Osteoblast (primary cell): ENCODE data around the gene ATXN2. TPM values are rescaled to one million over a fixed set of nuclear protein-coding genes. Genes with fewer than 3 reads are reported as not detected.
"Not testable (repeated sequence)": the region's sequence is repeated elsewhere in the genome, so short reads cannot be mapped to it uniquely, and the experiment has no call there.

ENCODE experiments used
- DNase-seq: peaks from one replicate; pipeline ENCODE4 v3.0.0; 2011; ENCODE audit warnings: low spot score, mixed read lengths; ENCODE audit not compliant: insufficient read length; ENCODE audit errors: missing footprints
- H2AFZ ChIP-seq: 2 replicates; pipeline ENCODE4 v1.6.0; 2011; ENCODE audit warnings: mild to moderate bottlenecking, low read length
- H3K27ac ChIP-seq: 2 replicates; pipeline ENCODE4 v1.5.1; 2011; ENCODE audit warnings: mild to moderate bottlenecking, low read depth, low read length, moderate library complexity
- H3K27me3 ChIP-seq: 2 replicates; pipeline ENCODE4 v1.6.0; 2012; ENCODE audit warnings: mild to moderate bottlenecking, control low read depth, inconsistent platforms, low read length, moderate library complexity; ENCODE audit not compliant: insufficient read depth
- H3K36me3 ChIP-seq: 2 replicates; pipeline ENCODE4 v1.5.1; 2011; ENCODE audit warnings: mild to moderate bottlenecking, low read length, control low read depth, moderate library complexity; ENCODE audit not compliant: insufficient read depth
- H3K4me1 ChIP-seq: 2 replicates; pipeline ENCODE4 v1.5.1; 2011; ENCODE audit warnings: mild to moderate bottlenecking, low read length, control low read depth, moderate library complexity; ENCODE audit not compliant: insufficient read depth
- H3K4me2 ChIP-seq: 2 replicates; pipeline ENCODE4 v1.6.0; 2011; ENCODE audit warnings: mild to moderate bottlenecking, low read length; ENCODE audit not compliant: insufficient read depth
- H3K4me3 ChIP-seq: fragments of 200-600 bp; sonication (generic); 3 replicates; pipeline ENCODE4 v1.5.1; 2012; ENCODE audit warnings: mild to moderate bottlenecking, low read length, inconsistent platforms; ENCODE audit not compliant: insufficient read depth
- H3K79me2 ChIP-seq: 2 replicates; pipeline ENCODE4 v1.6.0; 2012; ENCODE audit warnings: mild to moderate bottlenecking, low read length, control low read depth, inconsistent platforms; ENCODE audit not compliant: insufficient read depth
- H3K9me3 ChIP-seq: 2 replicates; pipeline ENCODE4 v1.5.1; 2011; ENCODE audit warnings: low read depth, low read length, control low read depth
- H4K20me1 ChIP-seq: 2 replicates; pipeline ENCODE4 v1.6.0; 2012; ENCODE audit warnings: mild to moderate bottlenecking, low read length, control low read depth; ENCODE audit not compliant: insufficient read depth
- total RNA-seq: library from RNA; depleted of rRNA; stranded (reverse); fragments of >200 nt; gene quantifications from 2 replicates; pipeline ENCODE4 v1.2.3, GENCODE V29; 2012
- TF ChIP-seq, protein P1 (sequence below): IDR thresholded peaks from 2 replicates; pipeline ENCODE4 v1.5.1; 2011; ENCODE audit warnings: mild to moderate bottlenecking, low read depth, low read length, moderate library complexity; ENCODE audit errors: extremely low read depth

ATXN2 gene
- total RNA-seq, 1 donor = 39.4 TPM

- Histone ChIP-seq H3K79me2 (peaks cover 98% of the 10 kb centered on the region), H4K20me1 (peaks cover 22% of the 10 kb centered on the region), H3K9me3 (no peaks in the 10 kb centered on the region), H3K27me3 (no peaks in the 10 kb centered on the region), H3K36me3 (no peaks in the 10 kb centered on the region), H3K4me3 (peak overlapping the region; percentile 17), H3K4me2 (peak overlapping the region; percentile 61), H3K27ac (peak overlapping the region; percentile 75), H2AFZ (no peak overlapping the region), H3K4me1 (peaks cover 31% of the 10 kb centered on the region)
- no peak for DNase-seq
- TF ChIP-seq, protein P1, sequence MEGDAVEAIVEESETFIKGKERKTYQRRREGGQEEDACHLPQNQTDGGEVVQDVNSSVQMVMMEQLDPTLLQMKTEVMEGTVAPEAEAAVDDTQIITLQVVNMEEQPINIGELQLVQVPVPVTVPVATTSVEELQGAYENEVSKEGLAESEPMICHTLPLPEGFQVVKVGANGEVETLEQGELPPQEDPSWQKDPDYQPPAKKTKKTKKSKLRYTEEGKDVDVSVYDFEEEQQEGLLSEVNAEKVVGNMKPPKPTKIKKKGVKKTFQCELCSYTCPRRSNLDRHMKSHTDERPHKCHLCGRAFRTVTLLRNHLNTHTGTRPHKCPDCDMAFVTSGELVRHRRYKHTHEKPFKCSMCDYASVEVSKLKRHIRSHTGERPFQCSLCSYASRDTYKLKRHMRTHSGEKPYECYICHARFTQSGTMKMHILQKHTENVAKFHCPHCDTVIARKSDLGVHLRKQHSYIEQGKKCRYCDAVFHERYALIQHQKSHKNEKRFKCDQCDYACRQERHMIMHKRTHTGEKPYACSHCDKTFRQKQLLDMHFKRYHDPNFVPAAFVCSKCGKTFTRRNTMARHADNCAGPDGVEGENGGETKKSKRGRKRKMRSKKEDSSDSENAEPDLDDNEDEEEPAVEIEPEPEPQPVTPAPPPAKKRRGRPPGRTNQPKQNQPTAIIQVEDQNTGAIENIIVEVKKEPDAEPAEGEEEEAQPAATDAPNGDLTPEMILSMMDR = no peak
Measured at GRCh38 chr12:111557271-111558106, 41.6 kb downstream of the ATXN2 start.

DNA sequence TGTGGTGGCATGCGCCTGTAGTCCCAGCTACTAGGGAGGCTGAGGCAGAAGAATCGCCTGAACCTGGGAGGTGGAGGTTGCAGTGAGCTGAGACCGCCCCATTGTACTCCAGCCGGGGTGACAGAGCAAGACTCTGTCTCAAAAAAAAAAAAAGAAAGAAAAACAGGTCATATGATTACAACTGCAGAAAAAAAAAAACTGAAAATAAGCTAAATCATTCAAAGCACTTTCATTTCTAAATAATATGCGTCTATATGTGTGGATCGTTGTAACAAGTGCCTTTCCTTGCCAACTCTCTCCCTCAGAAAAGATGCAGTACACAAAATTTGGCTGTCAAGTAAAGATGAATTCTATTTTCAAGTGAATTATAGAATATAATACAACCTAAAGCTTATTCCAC lies 42.4 kb downstream of the ATXN2 start:
- TF ChIP-seq, protein P1 = no peak
- Histone ChIP-seq H3K27ac (peak overlapping the region; percentile 75), H3K4me1 (peaks cover 30% of the 10 kb centered on the region), H3K36me3 (peaks cover 6% of the 10 kb centered on the region), H3K4me3 (no peak overlapping the region), H3K4me2 (peak overlapping the region; percentile 61), H3K9me3 (no peaks in the 10 kb centered on the region), H3K27me3 (no peaks in the 10 kb centered on the region), H4K20me1 (peaks cover 17% of the 10 kb centered on the region), H2AFZ (no peak overlapping the region), H3K79me2 (peaks cover 98% of the 10 kb centered on the region)
- no peak for DNase-seq

DNA sequence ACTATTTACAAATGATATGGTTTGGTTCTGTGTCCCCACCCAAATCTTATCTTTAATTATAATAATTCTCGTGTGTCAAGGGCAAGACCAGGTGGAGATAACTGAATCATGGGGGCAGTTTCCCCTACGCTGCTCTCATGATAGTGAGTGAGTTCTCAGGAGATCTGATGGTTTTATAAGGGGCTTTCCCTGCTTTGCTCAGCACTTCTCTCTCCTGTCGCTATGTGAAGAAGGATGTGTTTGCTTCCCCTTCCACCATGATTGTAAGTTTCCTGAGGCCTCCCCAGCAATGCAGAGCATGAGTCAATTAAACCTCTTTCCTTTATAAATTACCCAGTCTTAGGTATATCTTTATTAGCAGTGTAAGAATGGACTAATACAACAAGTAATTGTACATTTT lies 43.8 kb downstream of the ATXN2 start:
- not testable (repeated sequence) for H3K4me2 ChIP-seq
- H3K4me1 ChIP-seq = peaks cover 30% of the 10 kb centered on the region
- peaks cover 15% of the 10 kb centered on the region for H4K20me1 ChIP-seq

DNA sequence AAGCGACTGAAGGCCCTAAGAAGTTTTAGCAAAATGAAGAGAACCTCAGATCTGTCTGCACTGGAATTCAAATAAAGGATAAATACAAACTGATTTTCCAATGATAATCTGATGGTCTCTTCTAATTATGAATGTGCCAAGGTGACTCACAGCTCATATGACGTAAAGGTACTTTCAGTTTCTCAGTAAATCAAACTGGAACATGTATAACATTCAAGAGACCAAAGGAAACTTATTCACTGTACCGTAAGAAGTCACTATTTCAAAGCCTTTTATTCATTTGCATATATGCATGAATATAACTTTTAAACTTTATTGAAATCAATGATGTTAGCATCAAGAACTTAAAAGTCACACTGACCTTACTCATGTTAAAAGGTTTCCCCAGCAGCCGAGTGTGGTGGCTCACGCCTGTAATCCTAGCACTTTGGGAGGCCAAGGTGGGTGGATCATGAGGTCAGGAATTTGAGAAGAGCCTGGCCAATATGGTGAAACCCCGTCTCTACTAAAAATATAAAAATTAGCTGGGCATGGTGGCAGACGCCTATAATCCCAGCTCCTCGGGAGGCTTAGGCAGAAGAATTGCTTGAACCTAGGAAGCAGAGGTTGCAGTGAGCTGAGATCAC lies 52.2 kb downstream of the ATXN2 start:
- Histone ChIP-seq H3K9me3 (no peaks in the 10 kb centered on the region), H3K4me3 (no peak overlapping the region), H3K4me2 (no peak overlapping the region), H3K27ac (no peak overlapping the region), H3K79me2 (peaks cover 86% of the 10 kb centered on the region), H2AFZ (no peak overlapping the region), H4K20me1 (peaks cover 25% of the 10 kb centered on the region), H3K4me1 (no peaks in the 10 kb centered on the region), H3K27me3 (no peaks in the 10 kb centered on the region), H3K36me3 (peaks cover 69% of the 10 kb centered on the region)
- TF ChIP-seq, protein P1 = no peak
- peak; percentile 36 for DNase-seq

More for the DNA sequence above, 43.8 kb downstream of the ATXN2 start:
- Histone ChIP-seq H3K79me2 (peaks cover 98% of the 10 kb centered on the region), H3K36me3 (peaks cover 19% of the 10 kb centered on the region)
- not testable (repeated sequence) for H3K9me3 ChIP-seq, H3K27ac ChIP-seq, H3K4me3 ChIP-seq, DNase-seq, H3K27me3 ChIP-seq, H2AFZ ChIP-seq
